ENCODE measurements around the gene PDXK. TPM values are rescaled to one million over a fixed set of nuclear protein-coding genes. Genes with fewer than 3 reads are reported as not detected.

The PDXK gene
- total and polyA plus RNA-seq, 2 of the 8 experiments (the other 6 are each of a cell fraction or from before 2014, with no cell fraction given): 78.0 to 112 TPM

GRCh38 chr21:43794857-43795256 lies 75.9 kb downstream of the PDXK start (continued):
- no peak for TF ChIP-seq GABPA (IDR thresholded peaks at IDR 0.05; ENCODE audit: borderline replicate concordance, insufficient read depth, low read length)
- no peak for TF ChIP-seq BACH1 (IDR thresholded peaks at IDR 0.05; ENCODE audit: low read length)
- no peak for TF ChIP-seq POU5F1 (IDR thresholded peaks at IDR 0.05; ENCODE audit: low read depth, low read length)
- TF ChIP-seq SAP30 (IDR thresholded peaks at IDR 0.05; ENCODE audit: insufficient read depth, insufficient replicate concordance, low read length): no peak
- no peak for TF ChIP-seq ATF2 (IDR thresholded peaks at IDR 0.05; ENCODE audit: low read length)
- TF ChIP-seq RBBP5 (IDR thresholded peaks at IDR 0.05; ENCODE audit: borderline replicate concordance, low read depth, low read length): no peak

Data from H1 (cell line).